Choroid plexus epithelial cell (primary cell): Measurements from ENCODE around the gene NPPC.
"Not testable (repeated sequence)": the region's sequence is repeated elsewhere in the genome, so short reads cannot be mapped to it uniquely, and the experiment has no call there.

Experiments
- DNase-seq: peaks from one replicate; pipeline ENCODE4 v3.0.0-alpha.2; 2010; ENCODE audit warnings: low read depth
- H3K4me3 ChIP-seq: 2 replicates; pipeline ENCODE4 v1.5.1; 2011; ENCODE audit warnings: low read depth, mild to moderate bottlenecking, control low read depth, low read length, moderate library complexity
- TF ChIP-seq, protein P1 (sequence below): conservative IDR thresholded peaks from 2 replicates; pipeline ENCODE4 v1.5.1; 2011; ENCODE audit warnings: low read depth, mild to moderate bottlenecking, control low read depth, inconsistent platforms, low read length, moderate library complexity

Gene NPPC

GRCh38 chr2:231887756-231888155 lies 38.4 kb downstream of the NPPC start:
- TF ChIP-seq, protein P1, sequence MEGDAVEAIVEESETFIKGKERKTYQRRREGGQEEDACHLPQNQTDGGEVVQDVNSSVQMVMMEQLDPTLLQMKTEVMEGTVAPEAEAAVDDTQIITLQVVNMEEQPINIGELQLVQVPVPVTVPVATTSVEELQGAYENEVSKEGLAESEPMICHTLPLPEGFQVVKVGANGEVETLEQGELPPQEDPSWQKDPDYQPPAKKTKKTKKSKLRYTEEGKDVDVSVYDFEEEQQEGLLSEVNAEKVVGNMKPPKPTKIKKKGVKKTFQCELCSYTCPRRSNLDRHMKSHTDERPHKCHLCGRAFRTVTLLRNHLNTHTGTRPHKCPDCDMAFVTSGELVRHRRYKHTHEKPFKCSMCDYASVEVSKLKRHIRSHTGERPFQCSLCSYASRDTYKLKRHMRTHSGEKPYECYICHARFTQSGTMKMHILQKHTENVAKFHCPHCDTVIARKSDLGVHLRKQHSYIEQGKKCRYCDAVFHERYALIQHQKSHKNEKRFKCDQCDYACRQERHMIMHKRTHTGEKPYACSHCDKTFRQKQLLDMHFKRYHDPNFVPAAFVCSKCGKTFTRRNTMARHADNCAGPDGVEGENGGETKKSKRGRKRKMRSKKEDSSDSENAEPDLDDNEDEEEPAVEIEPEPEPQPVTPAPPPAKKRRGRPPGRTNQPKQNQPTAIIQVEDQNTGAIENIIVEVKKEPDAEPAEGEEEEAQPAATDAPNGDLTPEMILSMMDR, result no peak

DNA sequence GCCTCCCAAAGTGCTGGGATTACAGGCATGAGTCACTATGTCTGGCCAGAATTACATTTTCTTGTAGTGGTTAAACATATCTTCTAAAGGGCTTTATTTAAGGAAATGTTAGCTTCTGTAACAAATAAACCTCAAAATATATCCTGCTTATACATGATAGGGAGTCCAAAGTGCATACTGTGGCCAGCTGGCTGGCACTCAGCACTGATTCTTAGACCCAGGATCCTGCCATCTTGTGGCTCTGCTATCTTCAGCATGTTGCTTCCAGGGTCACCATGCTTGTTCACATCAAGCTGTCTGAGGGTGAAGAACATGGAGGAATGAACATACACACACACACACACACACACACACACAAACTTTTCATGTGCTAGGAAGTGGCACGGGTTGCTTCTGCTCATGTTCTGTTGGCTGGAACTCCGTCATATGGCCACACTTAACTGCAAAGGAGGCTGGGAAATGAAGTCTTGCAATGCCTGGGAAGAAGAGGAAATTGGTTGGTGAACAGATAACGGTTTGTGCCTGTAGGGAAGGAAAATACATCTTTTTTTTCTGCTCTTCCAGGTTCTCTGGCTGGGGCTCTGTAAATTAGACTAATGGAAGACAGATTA lies 40.0 kb downstream of the NPPC start:
- TF ChIP-seq, protein P1, result no peak
- peak; percentile 8 for DNase-seq
- H3K4me3 ChIP-seq, result no peak overlapping the region

More at GRCh38 chr2:231887756-231888155, 38.4 kb downstream of the NPPC start:
- DNase-seq, result no peak
- no peak overlapping the region for H3K4me3 ChIP-seq

DNA sequence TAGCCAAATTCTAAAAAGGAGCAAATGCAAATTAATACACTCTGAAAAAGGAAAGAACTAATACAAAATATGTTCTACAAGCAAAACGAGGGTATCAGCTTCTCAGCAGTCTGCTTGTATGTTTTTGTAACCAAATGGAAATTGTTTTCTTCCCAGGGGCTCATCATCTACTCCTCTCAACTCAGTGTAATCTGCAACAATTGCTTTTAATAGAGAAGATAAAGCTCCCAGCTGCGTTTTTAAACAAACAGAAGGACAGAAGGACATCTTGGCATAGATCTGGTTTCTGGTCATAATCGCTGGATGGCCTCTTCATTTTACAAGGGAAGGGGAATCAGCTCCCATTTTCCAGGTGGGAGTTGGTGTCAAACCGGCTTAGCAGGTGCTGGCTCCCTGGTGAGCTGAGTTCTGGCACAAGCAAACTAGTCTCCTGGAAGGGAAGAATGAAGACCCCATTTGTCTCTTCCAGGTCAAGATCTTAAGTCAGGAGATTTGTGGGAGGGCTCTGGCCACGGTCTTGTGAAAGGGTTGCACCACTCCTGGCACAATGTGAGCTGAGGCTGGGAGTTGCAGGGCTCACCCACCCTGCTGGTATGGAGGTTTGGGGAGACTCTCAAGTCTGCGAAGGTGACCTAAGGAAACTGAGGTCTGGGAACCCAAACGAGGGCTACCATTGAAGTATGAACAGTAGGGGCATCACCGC lies 41.6 kb downstream of the NPPC start:
- DNase-seq, result no peak
- TF ChIP-seq, protein P1, result no peak
- H3K4me3 ChIP-seq, result no peak overlapping the region

GRCh38 chr2:231883468-231883881 lies 42.7 kb downstream of the NPPC start:
- no peak for DNase-seq
- TF ChIP-seq, protein P1, result no peak
- H3K4me3 ChIP-seq, result no peak overlapping the region

GRCh38 chr2:231882646-231883045 lies 43.5 kb downstream of the NPPC start:
- TF ChIP-seq, protein P1, result no peak
- DNase-seq, result no peak
- H3K4me3 ChIP-seq, result no peak overlapping the region

DNA sequence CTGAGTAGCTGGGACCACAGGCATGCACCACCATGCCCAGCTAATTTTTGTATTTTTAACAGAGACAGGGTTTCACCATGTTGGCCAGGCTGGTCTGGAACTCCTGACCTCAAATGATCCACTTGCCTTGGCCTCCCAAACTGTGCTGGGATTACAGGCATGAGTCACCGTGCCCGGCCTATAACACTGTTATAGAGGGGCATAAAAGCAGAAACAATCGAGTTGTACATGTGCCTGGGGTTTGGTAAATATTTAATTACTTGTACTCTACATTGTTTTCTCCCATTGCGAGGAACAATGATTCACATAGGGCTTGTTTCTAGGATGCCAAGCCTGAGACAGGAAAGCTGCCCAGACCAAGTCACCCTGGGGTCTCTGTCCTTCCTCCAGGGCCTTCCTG lies 45.8 kb downstream of the NPPC start:
- not testable (repeated sequence) for DNase-seq, H3K4me3 ChIP-seq

GRCh38 chr2:231879216-231879615 lies 47.0 kb downstream of the NPPC start:
- H3K4me3 ChIP-seq, result no peak overlapping the region
- TF ChIP-seq, protein P1, result no peak
- no peak for DNase-seq
